Loucy (cell line): ENCODE data around the gene PHACTR1.

Experiments
- H2AFZ ChIP-seq: fragments of 200-600 bp; sonication (generic); 2 replicates; pipeline ENCODE4 v1.6.0; 2016; ENCODE audit warnings: antibody characterized with exemption, mild to moderate bottlenecking, low read length, moderate library complexity
- H3F3A ChIP-seq: fragments of 200-600 bp; 2 replicates; pipeline ENCODE4 v1.6.0; 2016; ENCODE audit warnings: antibody characterized with exemption, low read depth, mild to moderate bottlenecking
- H3K27me3 ChIP-seq: fragments of 200-600 bp; sonication (generic); 2 replicates; pipeline ENCODE4 v1.6.1; 2014; ENCODE audit warnings: low read length, mild to moderate bottlenecking; ENCODE audit not compliant: insufficient read depth, poor library complexity, severe bottlenecking
- H3K36me3 ChIP-seq: fragments of 200-600 bp; sonication (generic); 2 replicates; pipeline ENCODE4 v1.6.1; 2016; ENCODE audit warnings: low read length; ENCODE audit not compliant: insufficient read depth
- H3K4me1 ChIP-seq: fragments of 200-600 bp; sonication (generic); 2 replicates; pipeline ENCODE4 v1.5.1; 2014; ENCODE audit warnings: low read length, mild to moderate bottlenecking; ENCODE audit not compliant: insufficient read depth, poor library complexity, severe bottlenecking
- H3K4me2 ChIP-seq: fragments of 200-600 bp; sonication (generic); 2 replicates; pipeline ENCODE4 v1.6.0; 2014; ENCODE audit warnings: antibody characterized with exemption, low read length, low read depth, mild to moderate bottlenecking; ENCODE audit not compliant: poor library complexity, severe bottlenecking
- H3K4me3 ChIP-seq: fragments of 200-600 bp; sonication (generic); 2 replicates; pipeline ENCODE4 v1.5.1; 2014; ENCODE audit warnings: low read length, mild to moderate bottlenecking, mixed read lengths; ENCODE audit not compliant: poor library complexity, severe bottlenecking
- H3K79me2 ChIP-seq: fragments of 200-600 bp; sonication (generic); 2 replicates; pipeline ENCODE4 v1.6.1; 2014; ENCODE audit warnings: low read length; ENCODE audit not compliant: insufficient read depth
- H3K9ac ChIP-seq: fragments of 200-600 bp; sonication (generic); 2 replicates; pipeline ENCODE4 v1.6.0; 2014; ENCODE audit warnings: mild to moderate bottlenecking, low read depth, low read length, moderate library complexity; ENCODE audit not compliant: poor library complexity, severe bottlenecking
- H3K9me2 ChIP-seq: fragments of 200-600 bp; sonication (generic); replicated peaks from 2 replicates; pipeline ENCODE4 v1.6.1; 2016; ENCODE audit warnings: low read depth, low read length, mixed read lengths
- H3K9me3 ChIP-seq: fragments of 200-600 bp; sonication (generic); 2 replicates; pipeline ENCODE4 v1.6.1; 2014; ENCODE audit warnings: mild to moderate bottlenecking, antibody characterized with exemption, low read length, low read depth; ENCODE audit not compliant: insufficient read depth
- H4K20me1 ChIP-seq: fragments of 200-600 bp; sonication (generic); 2 replicates; pipeline ENCODE4 v1.6.0; 2014; ENCODE audit warnings: antibody characterized with exemption, low read length, mild to moderate bottlenecking; ENCODE audit not compliant: insufficient read depth, poor library complexity, severe bottlenecking
- EZH2phosphoT487 ChIP-seq: fragments of 200-600 bp; IDR thresholded peaks from 2 replicates; pipeline ENCODE4 v1.6.1; 2018; ENCODE audit warnings: antibody characterized with exemption, mild to moderate bottlenecking, moderate library complexity, borderline replicate concordance
- TF ChIP-seq, protein P1 (sequence below): fragments of 200-600 bp; sonication (generic); conservative IDR thresholded peaks from 2 replicates; pipeline ENCODE4 v1.5.1; 2014; ENCODE audit warnings: mild to moderate bottlenecking, antibody characterized with exemption, low read length

PHACTR1 gene

DNA sequence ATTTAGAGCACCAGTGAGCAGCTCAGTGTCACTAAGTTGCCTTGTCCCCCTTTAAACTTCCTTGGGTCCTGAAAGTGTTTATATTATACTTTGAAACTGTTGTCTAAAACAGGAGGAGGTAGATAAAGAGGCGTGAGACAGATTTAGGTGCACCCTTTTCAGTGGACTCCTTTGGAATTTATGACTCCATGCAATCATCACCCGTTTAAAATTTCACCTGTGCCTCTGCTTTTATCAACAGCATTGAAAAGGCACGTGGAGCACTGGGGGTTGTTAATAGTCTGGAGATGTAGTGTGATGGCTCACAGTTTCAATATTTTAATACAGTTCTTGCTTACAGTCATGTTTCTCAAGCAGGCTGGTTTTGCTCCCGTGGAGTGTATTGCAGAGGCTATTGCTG is 162.2 kb downstream of the PHACTR1 start:
- no peaks in the 10 kb centered on the region for H3K9me2 ChIP-seq
- no peak for TF ChIP-seq EZH2phosphoT487
- TF ChIP-seq, protein P1, sequence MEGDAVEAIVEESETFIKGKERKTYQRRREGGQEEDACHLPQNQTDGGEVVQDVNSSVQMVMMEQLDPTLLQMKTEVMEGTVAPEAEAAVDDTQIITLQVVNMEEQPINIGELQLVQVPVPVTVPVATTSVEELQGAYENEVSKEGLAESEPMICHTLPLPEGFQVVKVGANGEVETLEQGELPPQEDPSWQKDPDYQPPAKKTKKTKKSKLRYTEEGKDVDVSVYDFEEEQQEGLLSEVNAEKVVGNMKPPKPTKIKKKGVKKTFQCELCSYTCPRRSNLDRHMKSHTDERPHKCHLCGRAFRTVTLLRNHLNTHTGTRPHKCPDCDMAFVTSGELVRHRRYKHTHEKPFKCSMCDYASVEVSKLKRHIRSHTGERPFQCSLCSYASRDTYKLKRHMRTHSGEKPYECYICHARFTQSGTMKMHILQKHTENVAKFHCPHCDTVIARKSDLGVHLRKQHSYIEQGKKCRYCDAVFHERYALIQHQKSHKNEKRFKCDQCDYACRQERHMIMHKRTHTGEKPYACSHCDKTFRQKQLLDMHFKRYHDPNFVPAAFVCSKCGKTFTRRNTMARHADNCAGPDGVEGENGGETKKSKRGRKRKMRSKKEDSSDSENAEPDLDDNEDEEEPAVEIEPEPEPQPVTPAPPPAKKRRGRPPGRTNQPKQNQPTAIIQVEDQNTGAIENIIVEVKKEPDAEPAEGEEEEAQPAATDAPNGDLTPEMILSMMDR = no peak

DNA sequence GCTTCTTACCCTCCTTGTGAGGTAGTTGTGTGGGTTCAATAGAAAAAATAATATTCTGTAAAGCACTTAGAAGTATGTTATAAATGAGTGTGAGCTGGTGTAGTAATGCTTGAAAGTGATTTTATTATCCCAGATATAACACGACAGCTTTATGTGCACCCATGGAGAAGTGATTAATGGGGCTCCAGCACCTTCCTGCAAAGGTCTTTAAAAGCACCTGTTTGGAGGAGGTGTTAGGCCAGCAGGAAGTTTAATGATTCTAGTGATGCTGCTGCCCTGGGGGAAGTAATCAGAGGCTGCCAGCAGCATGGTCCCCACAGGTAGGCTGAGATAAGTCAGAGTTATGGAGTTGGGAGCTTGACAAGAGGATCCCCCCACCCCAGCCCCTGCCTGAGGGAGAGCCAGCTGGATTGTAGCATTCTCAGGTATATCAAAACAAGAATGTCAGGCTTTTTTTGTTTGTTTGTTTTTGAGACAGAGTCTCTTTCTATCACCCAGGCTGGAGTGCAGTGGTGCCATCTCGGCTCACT is 166.3 kb downstream of the PHACTR1 start:
- no peak for TF ChIP-seq EZH2phosphoT487
- TF ChIP-seq, protein P1 = no peak
- H3K4me1 ChIP-seq = no peaks in the 10 kb centered on the region
- H3F3A ChIP-seq = no peaks in the 10 kb centered on the region
- H2AFZ ChIP-seq = no peak overlapping the region
- no peaks in the 10 kb centered on the region for H3K79me2 ChIP-seq
- H3K36me3 ChIP-seq = no peaks in the 10 kb centered on the region
- H3K4me3 ChIP-seq = no peak overlapping the region
- no peaks in the 10 kb centered on the region for H4K20me1 ChIP-seq
- no peaks in the 10 kb centered on the region for H3K9me2 ChIP-seq
- H3K9ac ChIP-seq = no peak overlapping the region
- no peaks in the 10 kb centered on the region for H3K9me3 ChIP-seq
- H3K27me3 ChIP-seq = peaks cover 11% of the 10 kb centered on the region
- no peak overlapping the region for H3K4me2 ChIP-seq

More for the DNA sequence above, 162.2 kb downstream of the PHACTR1 start:
- Histone ChIP-seq H3F3A (no peaks in the 10 kb centered on the region), H3K27me3 (peaks cover 15% of the 10 kb centered on the region), H3K9me3 (no peaks in the 10 kb centered on the region), H3K4me3 (no peak overlapping the region), H3K9ac (no peak overlapping the region), H4K20me1 (no peaks in the 10 kb centered on the region), H2AFZ (no peak overlapping the region), H3K4me1 (no peaks in the 10 kb centered on the region), H3K4me2 (no peak overlapping the region), H3K79me2 (no peaks in the 10 kb centered on the region), H3K36me3 (no peaks in the 10 kb centered on the region)

DNA sequence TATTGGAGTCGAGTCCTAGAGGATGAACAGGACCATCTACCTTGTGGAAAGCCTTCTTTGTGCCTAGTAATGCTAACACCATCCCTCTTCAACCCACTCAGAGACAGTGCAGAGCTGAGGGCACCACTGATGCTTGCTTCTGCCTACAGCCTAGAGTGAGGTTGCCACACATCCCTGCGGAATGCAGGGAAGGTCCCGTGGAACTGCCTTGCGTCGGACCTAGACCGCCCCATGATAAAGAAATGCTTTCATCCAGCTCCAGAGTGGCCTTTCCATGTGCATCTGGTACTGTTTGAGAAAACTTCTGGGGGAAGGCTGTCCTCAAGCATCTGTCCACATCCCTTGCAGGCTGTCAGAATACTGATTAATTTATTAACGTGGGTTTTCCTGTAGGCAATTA is 168.4 kb downstream of the PHACTR1 start:
- no peak overlapping the region for H3K4me3 ChIP-seq
- H3K4me2 ChIP-seq = no peak overlapping the region
- H3K27me3 ChIP-seq = no peaks in the 10 kb centered on the region
- no peak overlapping the region for H2AFZ ChIP-seq
- H3K9ac ChIP-seq = no peak overlapping the region
- H3K36me3 ChIP-seq = no peaks in the 10 kb centered on the region
- TF ChIP-seq, protein P1 = no peak
- TF ChIP-seq EZH2phosphoT487 = no peak
- no peaks in the 10 kb centered on the region for H3K79me2 ChIP-seq
- H3K4me1 ChIP-seq = no peaks in the 10 kb centered on the region
- no peaks in the 10 kb centered on the region for H3K9me2 ChIP-seq
- H4K20me1 ChIP-seq = no peaks in the 10 kb centered on the region
- no peaks in the 10 kb centered on the region for H3F3A ChIP-seq
- H3K9me3 ChIP-seq = no peaks in the 10 kb centered on the region
